ENCODE measurements around the gene RHOBTB3.
A peak's percentile ranks its signal among the peaks of the same experiment; 100 is the strongest.
"Not testable (repeated sequence)": the region's sequence is repeated elsewhere in the genome, so short reads cannot be mapped to it uniquely, and the experiment has no call there.

RHOBTB3 gene

DNA sequence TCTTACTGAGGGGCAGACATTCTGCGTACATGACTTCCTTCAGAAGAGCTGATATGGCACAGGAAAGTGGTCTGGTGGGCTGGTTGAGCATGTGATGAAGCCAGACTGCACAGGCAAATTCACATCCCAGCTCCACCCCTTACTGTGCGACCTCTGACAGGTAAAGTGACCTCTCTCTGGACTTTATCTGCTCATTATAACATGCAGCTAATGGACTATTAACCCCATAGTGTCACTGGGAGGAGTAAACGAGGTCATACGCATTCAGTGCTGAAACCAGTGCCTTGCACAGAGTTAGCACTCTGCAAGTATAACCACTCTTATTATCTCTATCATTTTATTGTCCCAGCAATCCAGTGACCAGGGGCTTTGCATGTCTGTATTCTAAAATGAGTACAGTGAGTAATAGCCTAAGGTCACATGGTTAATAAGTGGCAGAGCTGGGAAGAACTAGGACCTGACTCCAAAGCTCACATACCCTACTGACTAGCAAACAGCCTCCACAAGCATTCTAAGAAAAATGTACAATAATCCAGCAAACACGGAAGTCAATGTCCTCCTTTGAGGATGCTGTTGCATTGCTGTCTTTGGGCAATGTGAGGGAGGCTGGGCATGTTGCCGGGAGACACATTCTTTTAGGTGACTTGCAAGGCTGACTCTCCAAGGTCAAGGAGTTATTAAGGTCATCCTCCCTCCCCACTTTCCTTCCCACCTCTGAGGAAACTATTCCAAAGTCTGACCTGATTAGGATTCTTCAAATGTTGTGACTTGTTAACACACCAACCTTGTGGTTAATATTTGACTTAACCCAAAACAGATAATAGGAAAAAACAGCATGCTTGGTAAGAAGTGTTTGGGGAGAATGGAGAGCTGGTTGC is 72.4 kb downstream of the RHOBTB3 start:
- DNase-seq: no peak

DNA sequence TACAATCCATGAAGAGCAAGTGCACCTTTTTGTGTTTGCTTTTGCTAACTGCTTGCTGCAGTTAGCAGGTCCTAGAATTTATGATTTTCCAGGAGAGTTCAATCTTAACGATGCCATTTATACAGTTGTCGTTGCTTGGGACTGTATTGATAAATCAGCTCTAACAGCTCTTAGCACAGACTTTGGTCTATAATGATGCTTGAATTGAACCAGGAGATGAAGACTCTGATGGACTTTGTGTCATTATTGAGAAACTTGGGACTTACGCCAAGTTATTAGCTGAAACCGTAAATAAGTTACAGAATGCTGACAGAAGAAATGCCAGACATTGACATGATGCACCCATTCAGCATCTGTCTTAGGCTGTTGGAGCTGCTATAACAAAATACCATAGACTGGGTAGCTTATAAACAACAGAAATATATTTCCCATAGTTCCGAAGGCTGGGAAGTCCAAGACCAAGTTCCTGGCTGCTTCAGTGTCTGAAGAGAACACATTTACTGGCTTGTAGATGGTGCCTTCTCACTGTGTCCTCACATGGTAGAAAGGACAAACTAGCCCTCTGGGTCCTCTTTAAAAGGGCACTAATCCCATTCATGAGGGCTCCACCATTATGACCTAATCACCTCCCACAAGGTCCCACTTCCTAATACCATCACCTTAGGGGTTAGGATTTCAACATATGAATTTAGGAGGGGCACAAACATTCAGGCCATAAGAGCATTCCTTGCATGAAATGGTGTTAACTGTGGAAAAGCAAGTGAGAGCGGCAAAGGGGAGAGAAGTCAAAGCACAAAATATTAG is 73.8 kb downstream of the RHOBTB3 start:
- DNase-seq: no peak

DNA sequence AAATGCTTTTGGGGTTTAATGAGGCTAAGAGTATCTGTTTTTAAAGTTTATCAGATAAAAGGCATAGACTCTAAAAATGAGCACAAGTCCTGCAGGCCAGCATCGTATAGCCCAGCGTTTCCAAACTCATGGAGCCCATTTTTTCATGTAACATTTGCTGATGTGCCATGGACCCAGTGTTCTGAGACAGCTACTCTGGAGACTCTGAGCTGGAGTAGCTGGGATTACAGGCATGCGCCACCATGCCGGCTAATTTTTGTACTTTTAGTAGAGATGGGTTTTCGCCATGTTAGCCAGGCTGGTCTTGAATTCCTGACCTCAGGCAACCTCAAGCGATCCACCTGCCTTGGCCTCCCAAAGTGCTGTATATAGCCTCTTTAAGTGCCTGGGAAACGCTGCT is 75.6 kb downstream of the RHOBTB3 start:
- no peak for DNase-seq

DNA sequence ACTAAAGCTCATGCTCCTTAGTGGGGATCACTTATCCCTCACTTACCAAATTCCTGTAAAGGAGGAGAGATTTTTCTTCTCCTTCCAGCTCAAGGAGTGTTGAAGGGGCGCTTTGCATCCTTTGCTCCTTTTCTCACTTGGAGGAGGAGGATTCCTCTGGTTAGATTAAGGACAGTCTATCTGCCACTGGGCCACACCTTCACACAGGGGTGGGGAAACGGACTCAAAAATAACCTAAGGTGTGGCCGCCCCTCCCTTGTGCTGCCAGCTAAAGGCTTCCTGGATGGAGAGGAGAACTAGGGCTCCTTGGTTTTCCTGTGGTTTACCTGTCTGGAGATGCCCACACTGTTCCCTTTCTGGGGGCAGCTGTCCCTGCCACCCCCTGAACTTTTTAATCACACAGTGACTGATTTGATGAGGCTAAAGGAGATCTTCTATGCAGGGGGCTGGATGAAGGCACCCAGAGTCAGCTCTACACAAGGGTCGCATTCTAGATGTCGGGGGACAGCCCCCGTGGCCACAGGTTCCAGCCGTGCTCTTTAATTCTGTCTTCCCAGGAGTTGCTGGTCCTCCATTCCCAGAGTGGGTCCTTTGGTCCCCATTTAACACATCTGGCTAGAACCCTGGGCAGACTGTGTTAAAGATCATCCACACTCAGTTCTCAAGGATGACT is 77.0 kb downstream of the RHOBTB3 start:
- no peak for DNase-seq

DNA sequence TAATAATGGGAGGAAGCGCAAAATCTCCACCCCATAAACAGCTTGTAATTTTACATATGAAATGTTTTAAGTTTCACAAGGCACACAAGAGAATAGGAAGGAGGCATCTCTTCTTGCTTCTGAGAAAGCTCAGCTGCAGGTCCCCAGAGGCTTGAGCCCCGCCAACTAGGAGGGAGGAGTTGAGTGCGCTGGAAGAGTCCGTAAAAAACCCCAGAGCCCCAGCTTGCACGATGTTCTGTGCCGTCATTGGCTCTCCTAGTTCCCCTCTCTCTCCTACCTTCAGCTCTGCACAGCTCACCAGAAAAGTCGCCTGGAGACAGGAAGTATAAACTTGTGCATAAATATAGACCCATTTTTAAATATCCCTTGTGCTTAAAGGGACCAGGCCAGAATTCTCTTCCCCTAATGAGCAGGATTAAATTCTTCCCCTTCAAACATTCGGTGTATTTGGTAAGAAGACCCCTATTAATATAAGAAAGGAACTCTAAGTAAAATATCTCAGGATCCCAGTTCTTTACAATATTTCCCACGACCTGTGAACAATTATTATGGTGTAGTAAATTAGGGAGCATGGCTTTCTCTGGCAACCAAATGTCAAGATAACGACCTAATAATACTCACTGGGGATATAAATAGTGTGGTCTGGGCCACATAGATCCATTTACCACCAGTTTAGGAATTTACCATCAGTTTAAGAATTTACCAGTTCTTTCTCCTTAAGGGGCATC is 77.7 kb downstream of the RHOBTB3 start:
- DNase-seq: peak; percentile 64 to 70

DNA sequence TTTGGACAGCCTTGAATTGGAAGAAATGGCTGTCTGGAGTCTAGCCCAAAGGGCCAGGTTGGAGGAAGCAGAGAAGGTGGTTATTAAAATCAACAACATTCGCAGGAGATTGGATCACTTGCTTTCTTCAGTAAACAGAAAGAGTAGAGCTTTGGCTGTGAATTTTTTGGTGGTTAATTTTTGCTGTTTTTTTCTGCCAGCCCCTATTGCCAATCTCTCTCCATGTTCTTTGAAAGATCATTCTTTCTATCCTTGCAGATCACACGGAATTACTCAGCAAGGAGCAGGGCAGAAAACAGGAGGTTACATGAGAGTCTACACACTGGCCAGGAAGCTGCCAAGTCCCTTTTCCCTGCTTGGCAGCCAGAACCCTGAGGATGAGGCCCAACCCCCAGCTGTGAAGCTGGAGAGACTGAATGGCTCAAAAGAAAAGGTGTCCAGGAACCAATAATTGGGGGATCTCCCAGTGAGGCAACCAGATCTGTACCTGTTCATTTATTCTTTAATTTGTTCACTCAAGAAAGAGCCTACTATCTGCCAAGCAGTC is 78.4 kb downstream of the RHOBTB3 start:
- DNase-seq: no peak

DNA sequence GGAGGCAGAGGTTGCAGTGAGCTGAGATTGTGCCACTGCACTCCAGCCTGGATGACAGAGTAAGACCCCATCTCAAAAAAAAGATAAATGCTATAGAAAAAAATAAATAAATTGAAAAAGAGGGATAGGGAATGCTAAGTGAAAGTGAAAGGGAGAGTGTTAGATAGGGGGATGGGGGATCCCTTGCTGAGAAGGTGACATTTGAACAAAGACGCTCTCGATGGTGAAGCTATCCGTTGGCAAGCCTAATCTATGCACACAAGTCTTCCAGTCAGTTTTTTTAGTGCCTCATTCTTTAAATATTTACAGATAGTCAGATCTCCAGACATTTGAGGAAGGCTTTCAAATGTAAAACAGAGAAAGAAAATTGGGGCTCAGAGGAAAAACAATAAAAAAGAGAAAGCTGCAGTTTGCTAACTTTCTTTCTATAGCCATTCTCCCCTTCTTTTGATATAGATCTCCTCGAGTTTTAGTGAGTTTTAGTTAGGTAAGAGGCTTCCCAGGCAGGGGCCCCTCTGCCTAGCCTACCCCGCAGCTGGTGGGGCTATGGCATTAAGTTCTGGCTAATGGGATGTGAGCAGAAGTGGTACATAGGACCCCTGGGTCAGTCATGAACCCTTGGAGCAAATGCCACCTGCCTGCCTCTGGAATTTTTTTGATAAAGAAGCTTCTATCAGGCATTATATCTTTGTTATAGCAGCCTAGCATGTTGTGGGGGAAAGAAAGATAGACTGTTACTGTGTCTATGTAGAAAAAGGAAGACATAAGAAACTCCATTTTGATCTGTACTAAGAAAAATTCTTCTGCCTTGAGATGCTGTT is 79.4 kb downstream of the RHOBTB3 start:
- DNase-seq: no peak

DNA sequence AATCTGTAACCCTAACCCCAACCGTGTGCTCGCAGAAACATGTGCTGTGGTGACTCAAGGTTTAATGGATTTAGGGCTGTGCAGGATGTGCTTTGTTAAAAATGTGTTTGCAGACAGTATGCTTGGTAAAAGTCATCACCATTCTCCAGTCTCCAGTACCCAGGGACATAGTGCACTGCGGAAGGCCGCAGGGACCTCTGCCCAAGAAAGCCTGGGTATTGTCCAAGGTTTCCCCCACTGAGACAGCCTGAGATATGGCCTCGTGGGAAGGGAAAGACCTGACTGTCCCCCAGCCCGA is 79.9 kb downstream of the RHOBTB3 start:
- DNase-seq: not testable (repeated sequence)

DNA sequence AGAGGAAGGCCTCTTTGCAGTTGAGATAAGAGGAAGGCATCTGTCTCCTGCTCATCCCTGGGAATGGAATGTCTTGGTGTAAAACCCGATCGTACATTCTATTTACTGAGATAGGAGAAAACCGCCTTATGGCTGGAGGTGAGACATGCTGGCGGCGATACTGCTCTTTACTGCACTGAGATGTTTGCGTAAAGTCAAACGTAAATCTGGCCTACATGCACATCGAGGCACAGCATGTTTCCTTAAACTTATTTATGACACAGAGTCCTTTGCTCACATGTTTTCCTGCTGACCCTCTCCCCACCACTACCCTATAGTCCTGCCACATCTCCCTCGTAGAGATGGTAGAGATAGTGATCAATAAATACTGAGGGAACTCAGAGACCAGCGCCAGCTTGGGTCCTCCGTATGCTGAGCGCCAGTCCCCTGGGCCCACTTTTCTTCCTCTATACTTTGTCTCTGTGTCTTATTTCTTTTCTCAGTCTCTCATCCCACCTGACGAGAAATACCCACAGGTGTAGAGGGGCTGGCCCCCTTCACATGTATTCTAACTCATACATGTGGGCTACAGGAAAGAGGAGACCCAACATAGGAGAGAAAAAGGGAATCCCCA is 80.4 kb downstream of the RHOBTB3 start:
- not testable (repeated sequence) for DNase-seq

DNA sequence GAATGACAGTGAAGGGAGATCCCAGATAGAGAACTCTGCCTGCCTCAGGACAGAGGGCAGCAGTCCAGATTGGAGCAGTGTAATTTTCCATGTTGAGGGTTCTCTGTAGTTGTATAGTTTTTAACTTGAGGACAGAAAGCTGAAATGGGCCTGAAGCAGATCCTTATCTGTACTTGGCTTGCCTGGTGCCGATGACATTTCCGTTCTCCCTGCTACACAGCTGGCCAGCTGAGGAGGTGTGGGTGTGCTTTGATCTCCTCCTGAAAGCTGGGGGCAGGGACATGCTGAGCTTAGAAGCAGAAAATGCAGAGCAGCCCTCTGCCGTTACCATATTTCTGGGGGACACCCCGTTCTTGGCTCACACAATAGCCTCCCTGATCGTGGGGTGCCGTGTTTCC is 80.9 kb downstream of the RHOBTB3 start:
- DNase-seq: no peak

DNA sequence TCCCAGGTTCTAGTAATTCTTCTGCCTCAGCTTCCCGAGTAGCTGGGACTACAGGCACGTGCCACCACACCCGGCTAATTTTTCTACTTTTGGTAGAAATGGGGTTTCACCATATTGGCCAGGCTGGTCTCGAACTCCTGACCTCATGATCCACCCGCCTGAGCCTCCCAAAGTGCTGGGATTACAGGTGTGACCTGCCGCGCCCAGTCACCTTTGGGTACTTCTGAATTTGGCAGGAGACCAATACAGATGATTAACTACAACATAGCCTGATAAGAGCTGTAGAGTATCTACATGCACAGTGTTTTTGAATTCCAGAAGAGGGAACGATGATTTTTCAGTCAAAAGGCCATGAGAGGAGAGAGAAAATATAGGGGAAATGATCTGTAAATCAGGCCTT is 81.9 kb downstream of the RHOBTB3 start:
- not testable (repeated sequence) for DNase-seq

DNA sequence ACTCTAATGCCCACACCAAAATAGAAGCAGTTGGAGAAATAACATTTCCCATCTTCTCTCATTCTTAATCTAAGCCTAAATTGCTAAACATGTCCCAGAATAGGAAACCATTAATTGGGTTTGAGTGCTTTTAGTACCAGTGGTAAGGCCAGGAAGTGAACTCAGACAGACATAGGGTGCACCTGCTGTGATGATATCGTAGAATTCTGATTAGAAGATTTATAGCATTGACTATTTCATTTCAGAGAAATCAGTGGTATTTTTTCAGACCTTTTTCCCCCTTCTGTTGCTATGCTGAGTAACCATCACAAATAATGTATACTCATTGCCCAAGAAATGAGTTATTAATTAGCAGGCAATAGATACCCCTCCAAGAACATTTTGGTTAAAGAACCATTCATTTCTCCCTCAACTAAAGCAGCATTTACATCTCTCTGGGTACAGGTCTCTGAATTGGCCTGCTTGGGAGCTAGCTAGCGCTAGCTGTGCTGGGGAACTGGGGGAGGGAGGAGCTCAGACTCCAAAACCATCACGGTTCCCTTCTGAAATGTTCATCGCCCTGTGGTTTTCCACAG is 84.1 kb downstream of the RHOBTB3 start:
- no peak for DNase-seq

DNA sequence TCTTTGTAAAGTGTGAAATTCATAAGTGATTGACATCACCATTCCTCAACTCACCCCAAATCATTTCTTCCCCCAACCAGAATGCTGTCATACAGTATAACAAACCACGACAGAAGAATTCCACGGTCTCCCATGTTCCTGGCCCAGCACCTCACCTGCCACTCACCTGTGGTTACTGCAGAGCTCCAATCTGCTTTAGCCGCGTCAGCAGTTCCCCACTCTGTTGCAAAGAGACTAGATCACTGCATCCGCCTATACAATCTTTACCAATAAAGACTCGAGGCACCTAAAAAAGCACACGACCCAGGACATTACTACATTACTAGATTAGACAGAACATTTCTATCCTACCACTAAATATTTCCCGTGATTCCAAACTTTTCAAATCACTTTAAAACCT is 85.2 kb downstream of the RHOBTB3 start:
- no peak for DNase-seq

DNA sequence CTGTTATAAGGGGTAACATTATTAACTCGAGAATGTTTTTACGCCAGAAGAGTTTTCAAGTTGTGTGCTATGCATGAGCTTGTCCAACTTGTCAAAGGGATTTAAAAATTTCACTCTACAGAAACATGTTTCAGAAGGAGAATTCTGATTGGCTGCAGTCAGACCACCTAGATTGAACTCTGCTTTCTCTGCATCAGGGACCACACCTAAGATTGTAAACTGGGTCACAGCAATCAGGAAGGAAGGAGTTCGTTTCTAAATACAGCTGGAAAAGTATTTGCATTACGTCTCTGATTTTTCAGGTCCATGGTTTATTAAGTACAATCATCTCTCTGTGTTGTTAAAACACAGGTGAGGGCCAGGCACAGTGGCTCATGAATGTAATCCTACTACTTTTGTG is 85.6 kb downstream of the RHOBTB3 start:
- DNase-seq: no peak

DNA sequence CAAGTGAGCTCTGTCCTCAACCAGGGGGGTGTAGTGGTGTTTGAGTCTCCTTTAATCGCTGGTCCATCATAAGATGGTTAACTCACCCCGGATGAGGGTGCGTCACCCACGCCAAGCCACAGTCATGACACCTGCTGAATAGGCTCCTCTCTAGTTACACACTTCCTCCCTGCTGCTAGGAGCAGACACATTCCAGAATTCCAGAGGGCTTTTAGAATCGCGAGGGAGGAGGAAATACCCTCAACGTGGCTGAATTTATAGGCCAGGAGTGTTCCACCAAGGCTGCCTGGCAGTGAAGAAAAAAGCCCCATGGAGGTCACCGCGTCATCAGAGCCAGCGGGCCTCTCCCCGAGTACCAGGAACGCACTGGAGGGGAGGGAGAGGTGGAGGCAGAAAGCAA is 86.3 kb downstream of the RHOBTB3 start:
- peak in 1 of 2 experiments; percentile 47 for DNase-seq

DNA sequence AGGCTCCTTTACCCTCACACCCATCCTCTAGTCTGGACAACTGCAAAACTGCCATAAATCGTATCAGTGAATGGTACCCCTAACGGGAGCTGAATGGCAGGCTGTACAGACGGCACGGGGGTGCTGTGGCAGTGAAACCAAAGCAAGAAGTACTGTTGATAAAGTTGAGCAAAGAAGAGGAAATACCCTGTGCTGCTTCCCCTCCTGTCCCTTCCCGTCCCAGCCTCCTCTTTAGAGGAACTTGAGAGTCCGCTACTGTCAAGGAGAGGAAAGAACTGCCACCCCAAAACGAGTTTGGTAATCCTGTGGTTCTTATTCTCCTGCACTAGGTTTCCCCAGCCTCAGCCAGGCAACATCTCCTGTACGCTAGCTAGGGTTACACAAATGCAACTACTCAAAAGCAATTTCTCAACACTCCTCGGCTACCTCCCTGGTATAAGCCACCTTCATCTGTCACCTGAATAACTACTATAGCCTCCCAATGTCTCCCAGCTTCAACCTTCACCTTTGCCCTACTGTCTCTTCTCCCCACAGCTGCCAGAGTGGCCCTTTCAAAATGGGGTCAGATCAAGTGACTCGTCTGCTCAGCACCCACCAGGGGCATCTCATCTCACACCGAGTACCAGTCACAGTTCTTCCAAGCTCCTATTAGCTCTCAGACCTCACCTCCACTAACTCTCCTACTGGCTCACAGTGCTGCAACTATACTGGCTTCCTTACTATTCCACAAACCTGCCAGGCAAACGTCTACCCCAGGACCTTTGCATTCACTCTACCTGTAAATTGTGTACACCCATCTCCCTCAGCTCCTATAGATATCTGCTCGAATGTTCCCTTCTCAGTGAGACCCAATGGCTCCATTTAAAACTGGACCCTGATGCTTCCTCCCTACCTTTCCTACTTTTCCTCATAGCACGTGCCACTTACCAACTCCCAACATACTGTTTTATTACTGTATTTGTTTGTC is 87.3 kb downstream of the RHOBTB3 start:
- DNase-seq: peak in 1 of 2 experiments; percentile 38

DNA sequence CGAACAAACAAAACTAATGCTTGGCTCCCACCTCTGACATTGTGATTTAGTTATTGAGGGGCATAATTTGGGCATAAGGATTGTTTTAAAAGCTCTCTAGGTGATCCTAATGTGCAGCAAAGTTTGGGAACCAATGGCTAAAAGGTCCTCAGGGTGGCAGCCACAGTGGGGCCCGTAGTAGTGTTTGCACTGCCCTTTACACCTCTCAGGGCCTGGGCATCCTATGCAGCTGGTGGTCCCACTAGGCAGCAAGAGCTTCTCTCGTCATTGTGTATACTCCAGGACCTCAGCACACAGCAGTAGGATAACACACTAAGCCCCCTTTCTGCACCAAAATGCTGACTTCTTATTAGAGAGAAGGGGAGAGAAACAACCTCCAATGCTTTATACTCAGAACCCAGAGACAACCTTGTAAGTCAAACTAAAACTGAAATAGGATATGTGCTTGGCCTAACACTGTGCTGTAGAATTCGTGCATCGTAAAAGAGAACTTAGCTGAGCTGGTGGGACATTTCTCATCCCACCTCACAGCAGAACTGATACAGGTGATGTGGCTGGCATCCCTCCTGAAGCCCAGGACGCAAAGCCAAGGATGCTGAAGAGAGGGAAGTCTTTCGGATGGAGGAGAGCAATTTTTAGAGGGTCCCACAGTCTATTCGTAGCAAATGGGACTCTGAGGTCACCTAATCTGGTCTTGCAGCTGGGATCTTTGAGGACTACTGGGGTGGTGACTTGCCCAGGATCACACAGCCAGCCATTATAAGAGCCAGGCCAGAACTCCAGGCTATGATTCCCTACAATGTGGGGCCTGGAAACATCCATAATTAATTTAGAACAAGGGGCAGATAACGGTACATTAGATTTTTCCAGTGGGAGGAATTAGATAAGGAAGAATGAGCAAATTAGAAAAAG is 90.2 kb downstream of the RHOBTB3 start:
- no peak for DNase-seq

DNA sequence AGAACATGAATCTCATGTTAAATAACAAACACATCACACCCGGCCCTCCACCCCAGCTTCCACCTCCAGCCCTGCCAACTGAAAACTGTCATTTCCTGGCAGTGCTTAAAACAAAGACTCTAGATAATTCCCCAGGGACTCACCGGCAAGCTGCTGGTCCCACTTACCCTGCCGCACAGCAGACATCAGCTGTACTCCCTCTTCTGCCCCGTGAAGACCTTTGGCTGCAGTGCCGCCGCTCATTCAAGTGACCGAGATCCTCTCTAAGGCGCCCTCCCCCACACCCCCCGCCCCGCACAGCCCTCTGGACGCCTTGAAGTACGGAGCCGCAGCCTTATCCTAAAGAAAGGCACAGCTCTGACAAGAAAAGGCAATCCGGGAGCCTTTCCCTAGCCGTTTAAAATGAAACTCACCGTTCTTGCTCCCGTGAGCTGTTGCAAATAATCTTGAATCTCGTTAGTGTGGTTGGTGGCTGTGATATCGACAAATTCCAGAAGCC is 91.0 kb downstream of the RHOBTB3 start:
- peak in 1 of 2 experiments; percentile 43 for DNase-seq

Data from activated CD4-positive, alpha-beta T cell treated with anti-CD3 and anti-CD28 coated beads, Interleukin-2, amount 50 U/mL, for 48 hours (primary cell).